Measurements from ENCODE around the gene AEBP2. TPM values are rescaled to one million over a fixed set of nuclear protein-coding genes. Genes with fewer than 3 reads are reported as not detected.

AEBP2 gene
- polyA plus RNA-seq, 1 donor (not counting 4 experiments of a cell fraction or from before 2014, with no cell fraction given): 19.6 TPM

- H2AFZ ChIP-seq (ENCODE audit: control insufficient read depth, low read length): no peak overlapping the region
- no peaks in the 10 kb centered on the region for H3K9me1 ChIP-seq (ENCODE audit: control insufficient read depth, extremely low read depth, insufficient read depth, low read length)
- peaks cover 97% of the 10 kb centered on the region for H3K79me2 ChIP-seq (ENCODE audit: control insufficient read depth, insufficient read depth, low read length)
- peaks cover 11% of the 10 kb centered on the region for H4K20me1 ChIP-seq (ENCODE audit: control insufficient read depth, extremely low read depth, insufficient read depth, low read length)
- no peaks in the 10 kb centered on the region for H3K36me3 ChIP-seq (ENCODE audit: control insufficient read depth in 2 of 2, extremely low read depth in 1 of 2, insufficient read depth in 2 of 2, low read length in 2 of 2)
- H3K27ac ChIP-seq (ENCODE audit: control insufficient read depth, insufficient read depth, low read length): no peak overlapping the region
- H3K4me2 ChIP-seq (ENCODE audit: control insufficient read depth, extremely low read depth, insufficient read depth, low read depth, low read length): no peak overlapping the region
- no peak for DNase-seq (ENCODE audit: low read depth, low spot score)
- no peaks in the 10 kb centered on the region for H3K9me3 ChIP-seq (ENCODE audit: control insufficient read depth, low read depth, low read length)
- TF ChIP-seq CTCF (optimal IDR thresholded peaks at IDR 0.05 in 1 of 3, IDR thresholded peaks at IDR 0.05 in 1 of 3, conservative IDR thresholded peaks at IDR 0.05 in 1 of 3; ENCODE audit: extremely low read depth in 1 of 3, insufficient read depth in 2 of 3, low read length in 3 of 3) (no peak), EZH2 (IDR thresholded peaks at IDR 0.05; ENCODE audit: low read length) (no peak)
- H3K9ac ChIP-seq (ENCODE audit: control insufficient read depth, extremely low read depth, insufficient read depth, low read length): no peak overlapping the region
- H3K4me1 ChIP-seq (ENCODE audit: control insufficient read depth, extremely low read depth, insufficient read depth, low read length): no peaks in the 10 kb centered on the region
- no peak for FAIRE-seq
- H3K4me3 ChIP-seq (ENCODE audit: control insufficient read depth in 2 of 3, extremely low read depth in 1 of 3, insufficient read depth in 2 of 3, low read depth in 1 of 3, low read length in 3 of 3): no peak overlapping the region
- H3K27me3 ChIP-seq (ENCODE audit: control insufficient read depth, extremely low read depth, insufficient read depth, low read length): no peaks in the 10 kb centered on the region
- dilution Hi-C loops (cut with MboI; ENCODE audit: extremely low pct_ligation_motif_present, low sequenced_read_pairs): no loop called here
These were observed 11.1 kb downstream of the AEBP2 start for GRCh38 chr12:19450362-19450761.

GRCh38 chr12:19451196-19451595 lies 11.9 kb downstream of the AEBP2 start:
- Histone ChIP-seq H3K27ac (ENCODE audit: control insufficient read depth, insufficient read depth, low read length) (no peak overlapping the region), H3K4me2 (ENCODE audit: control insufficient read depth, extremely low read depth, insufficient read depth, low read depth, low read length) (no peak overlapping the region), H3K9me1 (ENCODE audit: control insufficient read depth, extremely low read depth, insufficient read depth, low read length) (no peaks in the 10 kb centered on the region), H4K20me1 (ENCODE audit: control insufficient read depth, extremely low read depth, insufficient read depth, low read length) (peaks cover 11% of the 10 kb centered on the region), H3K4me3 (ENCODE audit: control insufficient read depth in 2 of 3, extremely low read depth in 1 of 3, insufficient read depth in 2 of 3, low read depth in 1 of 3, low read length in 3 of 3) (no peak overlapping the region), H3K9ac (ENCODE audit: control insufficient read depth, extremely low read depth, insufficient read depth, low read length) (no peak overlapping the region), H3K27me3 (ENCODE audit: control insufficient read depth, extremely low read depth, insufficient read depth, low read length) (no peaks in the 10 kb centered on the region), H2AFZ (ENCODE audit: control insufficient read depth, low read length) (no peak overlapping the region), H3K79me2 (ENCODE audit: control insufficient read depth, insufficient read depth, low read length) (peaks cover 96% of the 10 kb centered on the region), H3K9me3 (ENCODE audit: control insufficient read depth, low read depth, low read length) (no peaks in the 10 kb centered on the region), H3K4me1 (ENCODE audit: control insufficient read depth, extremely low read depth, insufficient read depth, low read length) (no peaks in the 10 kb centered on the region), H3K36me3 (ENCODE audit: control insufficient read depth in 2 of 2, extremely low read depth in 1 of 2, insufficient read depth in 2 of 2, low read length in 2 of 2) (no peaks in the 10 kb centered on the region)
- FAIRE-seq (no peak), DNase-seq (ENCODE audit: low read depth, low spot score) (no peak)
- dilution Hi-C loops (cut with MboI; ENCODE audit: extremely low pct_ligation_motif_present, low sequenced_read_pairs): no loop called here
- TF ChIP-seq CTCF (optimal IDR thresholded peaks at IDR 0.05 in 1 of 3, IDR thresholded peaks at IDR 0.05 in 1 of 3, conservative IDR thresholded peaks at IDR 0.05 in 1 of 3; ENCODE audit: extremely low read depth in 1 of 3, insufficient read depth in 2 of 3, low read length in 3 of 3) (no peak), EZH2 (IDR thresholded peaks at IDR 0.05; ENCODE audit: low read length) (no peak)
